NB4 (cell line): ENCODE data around the gene ID4.

ENCODE experiments used
- CTCF ChIP-seq: IDR thresholded peaks from one replicate; pipeline ENCODE4 v1.5.1; 2012; ENCODE audit warnings: low read depth, low read length
- POLR2A ChIP-seq: IDR thresholded peaks from 2 replicates; pipeline ENCODE4 v1.6.1; 2011; ENCODE audit warnings: mild to moderate bottlenecking; ENCODE audit not compliant: insufficient read length; ENCODE audit errors: extremely low read depth

- no peak for TF ChIP-seq CTCF
- no peak for TF ChIP-seq POLR2A
Measured at GRCh38 chr6:19848465-19849029, 11.4 kb downstream of the ID4 start.
